HTERT RPE-1 (cell line): Measurements from ENCODE around the gene TNFRSF13B.
"Not testable (repeated sequence)": the region's sequence is repeated elsewhere in the genome, so short reads cannot be mapped to it uniquely, and the experiment has no call there.

Experiments
- in situ Hi-C: fragments of 300-500 bp; cut with MboI; formaldehyde crosslinking; loops from 4 replicates; pipeline ENCODE4 v1.14.3; 2020; ENCODE audit warnings: low sequenced_read_pairs

TNFRSF13B gene

DNA sequence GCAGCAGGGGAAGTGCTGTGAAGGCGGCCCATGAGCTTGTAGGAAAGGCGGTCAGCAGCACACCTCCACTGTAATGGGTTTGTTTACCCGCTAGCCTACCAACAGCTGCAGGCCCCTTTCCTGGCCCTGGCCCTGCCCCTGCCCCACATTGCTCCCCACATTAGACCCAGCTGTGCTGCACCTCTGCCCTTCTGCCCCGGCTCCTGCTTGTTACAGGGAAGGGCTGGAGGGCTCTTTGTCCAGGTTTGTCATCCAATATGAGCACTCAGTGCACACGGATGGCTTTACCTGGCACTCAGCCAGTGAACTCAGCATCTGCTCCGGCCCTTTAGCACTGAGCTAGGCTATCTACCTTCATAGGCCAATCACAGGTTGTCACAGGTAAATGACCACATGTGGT lies 36.0 kb upstream of the TNFRSF13B start:
- in situ Hi-C loops = not testable (repeated sequence)

DNA sequence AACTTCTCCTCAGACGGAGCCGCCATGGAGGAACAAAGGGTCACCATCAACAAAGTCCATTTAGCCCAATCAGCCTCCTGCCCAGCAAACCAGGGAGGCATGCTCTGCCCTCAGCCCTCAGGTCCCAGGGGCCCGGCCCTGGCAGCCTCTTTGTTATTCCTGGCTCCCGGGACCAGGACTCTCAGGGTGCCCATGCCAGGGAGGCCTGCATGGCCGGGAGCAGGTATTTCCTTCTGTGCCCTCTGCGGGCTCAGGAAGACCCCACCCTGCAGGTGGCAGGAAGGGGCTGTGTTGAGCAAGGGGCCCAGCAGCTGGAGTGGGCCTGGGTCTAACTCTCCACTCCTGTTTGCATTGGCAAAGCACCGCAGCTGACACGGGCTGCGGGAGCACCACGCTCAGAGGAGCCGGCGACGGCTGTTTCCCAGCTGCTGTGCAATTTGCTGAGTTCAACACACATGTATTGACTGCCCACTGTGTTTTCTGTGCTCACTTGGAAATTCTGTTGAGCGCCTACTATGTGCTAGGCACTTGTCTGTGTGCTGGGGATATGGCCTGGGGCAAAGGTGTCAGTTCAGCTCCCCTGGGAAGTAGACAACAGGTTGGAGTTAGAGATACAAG lies 33.2 kb upstream of the TNFRSF13B start:
- in situ Hi-C loops = not testable (repeated sequence)

DNA sequence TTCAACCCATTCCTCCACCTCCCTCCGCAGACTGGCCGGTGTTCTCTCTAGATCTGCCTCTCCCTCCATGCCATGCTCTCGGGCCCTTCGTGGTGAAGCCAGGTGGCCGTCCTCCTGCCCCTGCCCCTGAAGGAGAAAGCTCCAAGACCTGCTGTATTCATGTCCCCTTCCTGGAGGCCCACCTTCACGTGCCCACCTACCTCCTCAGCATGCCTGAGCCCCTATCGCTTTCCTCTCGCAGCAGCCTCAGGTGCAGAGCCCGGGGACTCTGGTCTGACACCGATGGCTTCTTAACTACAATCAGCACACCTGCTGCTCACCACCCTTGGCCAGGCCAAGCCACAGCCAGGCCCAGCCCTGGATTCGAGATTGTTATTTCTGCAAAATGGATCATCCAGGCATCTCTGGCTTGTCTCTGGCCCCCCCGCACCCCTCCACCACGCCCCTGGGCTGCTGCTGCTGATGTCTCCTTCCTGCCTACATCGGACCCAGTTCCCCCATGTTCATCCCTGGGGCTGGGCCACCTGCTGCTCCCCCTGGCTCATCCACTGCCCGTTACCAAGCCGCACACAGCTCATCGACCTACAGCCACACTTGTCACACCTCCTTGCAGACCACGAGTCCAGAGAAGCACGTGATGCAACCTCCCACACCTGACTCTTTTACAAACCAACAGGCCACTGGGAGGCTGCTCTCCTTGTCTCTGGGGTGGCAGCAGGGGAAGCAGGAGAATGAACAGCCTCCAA lies 32.5 kb upstream of the TNFRSF13B start:
- in situ Hi-C loops = no loop called here

DNA sequence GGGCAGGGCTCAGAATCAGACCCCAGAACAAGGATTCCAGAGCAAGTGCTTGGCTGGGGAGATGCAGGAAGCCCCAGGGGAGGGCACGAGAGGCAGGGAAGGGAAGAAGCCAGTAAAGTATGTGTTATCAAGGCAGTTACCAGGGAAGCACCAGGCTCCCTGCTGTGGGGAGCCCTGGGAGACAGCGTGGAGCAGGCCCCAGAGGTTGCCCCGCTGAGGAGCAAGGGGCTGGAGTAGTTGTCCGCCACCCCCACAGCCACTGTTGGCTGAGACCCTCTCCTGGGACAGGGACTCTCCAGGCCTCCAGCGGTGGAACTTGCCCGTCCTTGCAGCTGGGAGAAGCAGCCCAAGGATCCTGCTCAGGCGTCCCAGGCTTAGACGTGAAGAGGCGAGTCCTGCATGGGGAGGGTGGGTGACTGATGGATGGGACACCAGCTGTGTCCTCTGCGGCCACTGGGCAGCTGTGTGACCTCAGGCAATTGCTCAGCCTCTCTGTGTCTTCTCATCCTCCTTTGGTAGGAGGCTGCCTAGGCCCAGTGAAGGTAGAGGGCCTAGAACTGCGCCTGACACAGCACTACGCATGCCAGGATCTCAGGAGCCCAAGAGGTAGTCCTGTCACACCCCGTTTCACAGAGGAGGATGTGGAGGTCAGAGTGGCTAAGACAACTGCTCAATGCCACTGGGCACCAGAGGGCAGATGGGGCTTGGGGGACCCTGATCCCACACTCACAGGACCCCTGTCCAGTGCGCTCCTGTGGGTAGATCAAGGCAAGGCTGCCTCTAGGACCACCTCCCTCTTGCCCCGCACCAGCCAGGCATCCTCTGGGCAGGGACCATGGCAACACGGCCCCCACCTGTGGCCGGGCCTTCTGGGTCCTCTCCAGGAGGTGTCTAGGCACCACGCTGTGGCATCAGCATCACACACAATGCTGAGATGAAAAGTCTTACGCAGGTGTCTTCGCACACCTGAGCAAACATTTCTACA lies 31.1 kb upstream of the TNFRSF13B start:
- in situ Hi-C loops = not testable (repeated sequence)

DNA sequence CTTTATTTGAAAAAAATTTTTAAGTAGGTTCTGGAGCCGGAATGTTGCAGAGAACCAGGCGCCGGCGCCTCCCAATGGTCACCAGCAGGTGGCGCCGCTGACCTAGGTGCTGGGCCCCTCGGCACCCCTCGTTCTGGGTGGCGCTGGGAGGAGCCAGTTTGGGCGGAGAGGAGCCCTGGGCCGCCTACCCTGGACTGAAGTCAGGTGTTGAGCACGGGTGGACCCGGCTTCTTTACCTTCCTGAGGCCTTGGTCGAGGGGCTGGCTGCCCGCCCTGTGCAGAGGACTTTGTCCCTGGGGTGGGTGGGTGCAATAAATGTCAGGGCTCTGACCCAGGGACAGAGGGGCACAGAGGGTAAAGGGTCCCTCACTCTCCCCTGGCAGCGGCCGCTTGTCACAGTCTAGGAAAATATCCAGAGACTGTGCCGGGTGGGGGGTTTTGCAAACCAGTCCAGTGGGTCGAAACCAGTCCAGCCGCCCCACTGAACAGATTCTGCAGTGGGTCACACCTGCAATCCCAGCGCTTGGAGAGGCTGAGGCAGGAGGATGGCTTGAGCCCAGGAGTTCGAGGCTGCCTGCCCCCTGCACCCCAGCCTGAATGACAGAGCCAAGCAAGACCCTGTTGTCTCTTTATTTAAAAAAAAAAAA lies 30.1 kb upstream of the TNFRSF13B start:
- in situ Hi-C loops = no loop called here

DNA sequence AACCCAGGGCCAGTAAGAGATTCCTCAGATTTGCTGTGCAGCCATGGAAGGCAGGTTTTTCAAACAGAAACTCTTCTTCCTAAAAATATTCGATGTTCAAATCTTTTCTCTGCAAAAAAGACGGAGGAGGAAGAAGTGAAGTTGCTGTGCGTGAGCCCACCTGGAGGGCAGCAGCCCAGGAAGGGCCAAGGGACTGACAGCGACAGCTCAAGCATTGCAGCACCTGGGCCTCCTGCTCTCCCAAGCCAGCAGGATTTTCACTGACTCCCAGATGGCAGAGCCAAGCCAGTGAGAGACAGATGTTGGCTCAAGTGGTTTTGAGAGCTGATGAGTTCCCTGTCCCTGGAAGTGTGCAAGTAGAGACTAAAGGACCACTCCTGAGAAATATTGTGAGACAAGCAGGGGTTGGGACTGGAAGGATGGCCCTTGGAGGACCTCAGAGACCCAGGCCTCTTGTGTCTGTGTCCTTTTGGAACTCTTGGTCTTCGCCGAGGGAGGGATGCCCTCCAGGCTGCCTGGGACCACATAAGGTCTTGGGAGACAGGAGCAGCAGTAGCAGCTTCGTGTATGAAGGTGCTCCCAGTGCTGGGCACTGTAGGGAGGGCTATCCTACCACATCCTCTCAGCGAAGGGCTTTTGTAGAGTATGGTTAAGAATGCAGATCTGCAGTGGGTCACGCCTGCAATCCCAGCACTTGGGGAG lies 29.3 kb upstream of the TNFRSF13B start:
- in situ Hi-C loops = no loop called here

DNA sequence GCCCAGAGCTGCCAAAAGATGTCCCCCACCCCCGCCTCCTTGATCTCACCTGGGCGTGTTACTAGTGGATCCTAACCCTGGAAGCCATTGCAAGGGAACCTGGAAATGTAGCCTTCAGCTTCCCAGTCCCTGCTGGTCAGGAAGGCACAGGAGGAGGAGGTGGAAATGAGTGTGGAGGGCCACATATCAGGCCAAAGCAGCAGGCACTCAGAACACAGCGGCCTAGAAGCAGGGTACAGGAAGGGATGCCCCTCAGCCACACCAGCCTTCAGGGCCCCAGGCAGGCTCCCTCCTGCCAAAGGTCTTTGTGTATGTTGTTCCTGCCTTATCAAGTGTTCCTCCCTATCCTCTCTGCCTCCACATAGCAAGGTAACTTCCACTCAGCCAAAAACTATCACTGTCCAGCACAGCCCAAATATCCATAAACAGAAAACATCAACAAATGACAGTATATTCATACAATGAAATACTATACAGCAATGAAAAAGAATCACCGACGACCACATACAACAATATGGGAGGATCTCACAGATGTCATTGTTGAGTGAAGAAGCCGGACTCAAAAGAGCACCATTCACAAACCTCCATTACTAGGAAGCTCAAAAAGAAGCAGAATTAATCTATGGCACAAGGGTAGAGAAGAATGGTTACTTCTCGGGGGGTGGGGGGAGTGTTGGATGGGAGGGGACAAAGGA lies 28.2 kb upstream of the TNFRSF13B start:
- in situ Hi-C loops = no loop called here

DNA sequence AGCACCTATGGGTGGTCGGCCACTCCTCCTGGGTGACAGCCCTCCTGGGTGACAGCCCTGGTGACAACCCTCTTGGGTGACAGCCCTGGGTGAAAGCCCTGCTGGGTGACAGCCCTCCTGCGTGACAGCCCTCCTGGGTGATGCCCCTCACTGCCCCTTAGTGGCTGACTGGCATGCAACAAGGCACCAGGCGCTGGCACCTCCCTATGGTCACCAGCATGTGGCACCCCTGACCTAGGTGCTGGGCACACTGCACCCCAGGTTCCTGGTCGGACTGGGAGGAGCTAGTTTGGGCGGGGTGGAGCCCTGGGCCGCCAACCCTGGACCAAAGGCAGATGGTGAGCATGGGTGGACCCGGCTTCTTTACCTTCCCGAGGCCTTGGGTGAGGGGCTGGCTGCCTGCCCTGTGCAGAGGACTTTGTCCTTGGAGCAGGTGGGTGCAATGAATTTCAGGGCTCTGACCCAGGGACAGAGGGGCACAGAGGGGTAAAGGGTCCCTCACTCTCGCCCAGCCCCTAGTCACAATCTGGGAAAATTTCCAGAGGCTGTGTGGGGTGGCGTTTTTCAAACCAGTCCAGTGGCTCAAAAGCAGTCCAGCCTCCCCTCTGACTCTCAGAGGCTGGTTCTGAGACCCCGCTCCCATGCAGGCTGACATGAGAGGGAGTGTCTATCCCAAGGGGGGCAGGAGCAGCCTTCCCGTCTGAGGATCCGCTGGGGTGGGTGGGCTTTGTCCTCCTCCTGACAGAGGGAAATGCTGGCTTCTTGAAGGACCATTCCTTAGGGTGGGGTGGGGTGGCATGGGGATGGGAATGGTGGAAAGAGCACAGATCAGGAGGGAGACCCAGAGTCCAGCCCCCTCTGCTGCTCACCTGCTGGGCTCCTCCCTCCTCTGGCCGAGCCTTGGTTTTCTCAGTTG lies 25.9 kb upstream of the TNFRSF13B start:
- in situ Hi-C loops = no loop called here

DNA sequence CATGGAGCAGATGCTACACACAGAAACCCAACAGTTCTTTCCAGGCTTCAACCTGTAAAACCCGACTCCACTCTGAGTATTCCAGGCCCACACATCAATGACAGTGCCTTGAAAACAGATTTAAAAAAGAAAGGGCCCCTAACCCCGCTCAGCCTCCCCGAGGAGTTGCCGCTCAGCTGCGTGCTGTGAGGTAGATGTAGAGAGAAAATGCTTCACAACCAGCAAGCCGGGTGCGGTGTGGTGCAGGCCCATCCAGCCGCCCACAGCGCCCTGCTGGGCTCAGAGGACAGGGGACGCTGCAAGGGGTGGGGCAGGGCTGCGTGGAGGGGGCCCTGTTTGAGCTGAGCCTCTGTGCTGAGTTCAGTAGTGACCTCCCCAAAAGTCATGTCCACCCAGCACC lies 24.8 kb upstream of the TNFRSF13B start:
- in situ Hi-C loops = not testable (repeated sequence)

DNA sequence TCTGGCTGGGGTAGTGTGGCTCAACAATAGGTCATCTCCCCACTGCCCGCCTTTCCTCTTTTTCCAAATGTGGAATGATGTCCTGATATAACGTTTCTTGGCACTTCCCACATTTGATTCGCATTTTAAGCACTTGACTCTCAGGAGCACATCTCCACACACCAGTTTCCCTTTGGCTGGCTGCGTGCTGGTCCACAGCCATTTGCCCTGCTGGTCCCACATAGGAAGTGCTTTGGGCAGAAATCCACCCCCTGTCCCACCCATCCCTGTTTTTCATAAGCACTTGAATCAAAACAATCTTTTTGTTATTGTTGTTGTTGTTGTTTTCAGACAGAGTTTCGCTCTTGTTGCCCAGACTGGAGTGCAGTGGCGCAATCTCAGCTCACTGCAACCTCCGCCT lies 24.0 kb upstream of the TNFRSF13B start:
- in situ Hi-C loops = no loop called here

DNA sequence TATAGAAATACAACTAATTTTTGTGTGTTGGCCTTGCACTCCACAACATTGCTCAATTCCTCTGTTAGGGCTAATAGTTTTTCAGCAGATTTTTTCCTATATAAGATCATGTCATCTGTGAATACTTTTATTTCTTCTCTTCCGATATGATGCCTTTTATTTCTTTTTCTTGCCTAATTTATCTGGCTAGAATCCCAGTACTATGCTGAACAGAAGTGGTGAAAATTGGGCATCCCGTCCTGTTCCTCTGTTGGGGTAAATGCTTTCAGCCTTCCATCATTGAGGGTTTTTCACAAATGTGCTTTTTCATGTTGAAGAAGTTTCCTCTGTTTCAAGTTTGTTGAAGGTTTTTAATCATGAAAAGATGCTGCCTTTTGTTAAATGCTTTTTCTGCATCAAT lies 22.7 kb upstream of the TNFRSF13B start:
- in situ Hi-C loops = no loop called here

DNA sequence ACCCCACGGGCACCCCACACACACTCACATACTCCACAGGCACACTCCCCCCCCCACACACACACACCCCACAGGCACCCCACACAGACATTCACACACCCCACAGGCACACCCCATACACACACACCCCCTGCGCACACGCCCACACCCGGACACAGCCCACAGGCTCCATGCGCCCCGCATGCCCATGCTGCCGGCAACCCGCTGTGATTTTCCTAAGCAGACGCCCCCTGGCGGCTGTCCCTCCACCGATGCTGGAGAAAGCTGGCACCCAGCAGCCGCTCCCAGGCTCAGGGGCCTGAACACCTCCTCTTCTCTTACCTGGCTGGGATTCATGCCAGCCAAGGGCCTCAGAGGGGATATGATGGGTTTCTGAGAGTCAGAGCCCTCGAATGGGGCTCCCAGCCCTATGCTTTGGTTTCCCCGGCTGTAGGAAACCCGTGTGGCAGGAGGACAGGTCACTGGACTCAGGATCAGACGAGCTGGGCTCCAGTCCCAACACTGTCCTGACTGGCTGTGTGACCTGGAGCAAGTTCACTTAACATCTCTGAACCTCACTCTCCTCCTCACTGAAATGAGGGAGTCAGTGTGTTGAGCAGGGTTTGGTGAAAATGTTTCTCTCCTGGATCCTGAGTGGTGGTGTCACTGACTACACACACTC lies 19.6 kb upstream of the TNFRSF13B start:
- in situ Hi-C loops = no loop called here

DNA sequence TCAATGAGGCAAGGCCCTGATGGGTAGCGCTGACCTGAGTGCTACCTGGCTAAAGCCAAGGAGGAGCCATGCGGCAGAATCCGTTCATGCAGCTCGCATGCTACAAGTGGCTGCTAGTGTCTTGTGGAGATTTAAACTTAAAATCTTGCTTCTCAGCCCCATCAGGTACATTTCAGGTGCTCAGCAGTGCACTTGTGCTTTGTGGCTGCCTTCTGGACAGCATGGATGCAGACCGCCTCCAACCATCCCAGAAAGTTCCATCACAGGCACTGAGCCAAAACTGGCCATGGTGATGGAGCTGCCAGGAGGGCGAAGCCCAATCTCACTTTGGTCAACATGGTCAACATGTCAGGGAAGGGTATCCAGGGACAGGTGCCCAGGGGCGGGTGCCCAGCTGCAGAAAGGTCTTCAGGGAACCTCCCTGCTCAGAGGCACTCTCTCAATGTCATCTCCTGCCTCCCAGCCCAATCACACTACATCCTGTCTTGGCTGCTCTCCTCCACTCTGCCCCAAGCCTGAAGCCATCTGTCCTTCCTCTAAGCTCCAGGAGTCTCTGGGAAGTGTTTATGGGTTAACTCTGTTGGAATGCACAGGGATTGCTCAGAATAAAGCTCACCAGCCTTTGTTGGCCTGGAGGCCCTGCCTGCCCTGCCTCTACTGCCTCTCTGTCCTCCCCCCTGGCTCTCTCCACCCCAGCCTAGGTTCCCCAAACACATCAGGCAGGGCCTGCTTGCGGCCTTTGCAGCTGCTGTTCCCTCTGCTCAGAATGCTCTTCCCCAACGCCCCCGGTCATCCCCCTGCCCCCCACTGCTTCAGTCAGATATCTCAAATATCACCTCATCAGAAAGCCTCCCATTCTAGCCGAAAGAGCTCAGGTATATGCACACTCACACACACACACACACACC lies 18.3 kb upstream of the TNFRSF13B start:
- in situ Hi-C loops = no loop called here

DNA sequence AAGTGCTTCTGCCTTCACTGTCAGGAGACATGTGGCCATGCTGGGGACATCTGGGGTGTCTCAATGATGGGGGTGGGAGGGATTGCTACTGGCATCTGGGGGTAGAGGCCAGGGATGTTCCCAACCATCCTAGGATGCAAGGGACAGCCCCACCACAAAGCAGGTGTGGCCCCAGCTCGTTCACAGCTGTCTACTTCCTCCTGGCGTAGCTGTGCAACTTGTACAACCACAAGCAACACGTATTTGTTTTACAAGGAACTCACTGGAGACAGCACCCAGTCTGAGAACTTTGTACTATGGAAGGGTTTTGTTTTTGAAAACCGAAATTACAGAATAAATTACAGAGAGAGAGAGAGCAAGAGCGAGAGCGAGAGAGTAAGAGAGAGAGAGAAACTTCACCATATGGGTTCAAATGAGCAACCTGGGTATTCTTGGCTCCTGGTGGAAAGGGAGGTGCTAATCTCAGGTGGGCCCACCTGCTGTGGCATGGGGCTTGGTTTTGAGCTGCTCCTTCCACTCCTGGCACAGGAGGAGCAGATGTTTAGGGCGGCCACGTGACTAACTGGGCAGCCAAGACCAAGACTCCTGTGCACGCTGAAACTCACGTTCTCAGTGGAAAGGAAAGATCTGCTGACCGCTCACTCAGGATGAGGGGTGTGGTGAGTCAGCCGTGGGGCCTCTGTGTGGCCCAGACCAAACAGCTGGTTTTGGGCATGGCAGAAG lies 17.5 kb upstream of the TNFRSF13B start:
- in situ Hi-C loops = no loop called here

DNA sequence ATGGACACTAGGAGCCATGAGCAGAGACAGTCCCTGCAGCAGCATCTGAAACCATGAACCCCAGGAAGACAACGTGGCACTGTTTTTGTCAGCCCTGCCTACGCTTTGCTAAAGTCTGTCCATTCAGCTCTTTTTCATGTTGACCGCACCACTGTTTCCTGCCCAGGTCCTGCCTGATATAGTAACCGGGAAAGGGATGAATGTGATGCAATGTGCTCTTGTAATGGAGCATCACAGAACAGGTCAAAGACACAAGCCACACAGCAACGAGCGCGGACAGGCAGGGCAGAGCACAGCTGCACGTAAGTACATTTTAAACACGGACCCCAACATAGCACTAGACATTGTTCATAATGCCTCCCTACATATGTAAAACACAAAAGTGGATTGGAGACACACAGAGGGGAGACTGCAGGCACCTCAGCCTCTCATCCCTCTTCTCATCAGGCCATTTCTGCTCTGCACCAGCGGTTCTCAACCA lies 16.9 kb upstream of the TNFRSF13B start:
- in situ Hi-C loops = no loop called here

DNA sequence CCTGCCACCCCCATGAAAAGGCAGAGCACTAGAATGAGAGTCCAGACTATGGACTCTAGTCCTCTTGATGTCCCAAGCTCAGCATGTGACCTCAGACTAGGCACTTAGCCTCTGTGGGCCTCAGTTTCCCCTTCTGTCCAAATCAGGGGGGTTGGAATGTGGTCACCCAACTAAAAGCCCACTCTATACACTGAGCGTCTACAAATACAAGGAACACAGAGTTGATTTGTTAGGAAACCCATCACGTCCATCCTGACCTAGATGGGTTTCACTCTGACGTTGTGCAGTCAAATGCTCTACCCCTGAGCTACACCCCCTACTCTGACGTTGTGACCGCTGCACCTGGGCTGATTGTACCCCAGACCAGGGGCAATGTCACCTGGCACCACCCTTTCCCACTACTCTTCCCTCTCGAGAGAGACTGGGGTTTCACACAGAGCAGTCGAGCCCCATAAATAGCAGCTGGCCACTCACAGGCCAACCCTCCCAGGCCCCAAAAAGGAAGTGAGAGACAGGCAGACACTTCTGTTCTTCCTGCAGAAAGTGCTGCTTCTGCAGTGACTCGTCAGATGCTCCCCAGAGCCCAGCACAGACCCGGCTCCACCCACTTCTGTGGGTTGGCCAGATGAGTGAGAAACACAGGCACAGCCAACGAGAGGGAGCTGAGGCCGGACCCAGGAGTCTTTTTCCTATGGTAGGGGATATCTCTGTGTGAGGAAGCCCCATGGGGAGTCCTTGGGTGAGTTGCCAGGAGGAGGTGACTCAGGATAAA lies 16.1 kb upstream of the TNFRSF13B start:
- in situ Hi-C loops = no loop called here
